IMR-90 (cell line): Measurements from ENCODE around the gene NDRG4. TPM values are rescaled to one million over a fixed set of nuclear protein-coding genes. Genes with fewer than 3 reads are reported as not detected.

Experiments used
- ATAC-seq: fragments of 200-7000 bp; cut with Tn5 transposase; 2 replicates; pipeline ENCODE4 v1.9.1; 2020; ENCODE audit warnings: low read depth, mild to moderate bottlenecking, moderate library complexity
- BruUV-seq: library from RNA; stranded (reverse); fragments of 400-500 nt; replicated peaks from 2 replicates; lab custom pipeline; 2021; lab: Mats Ljungman, UMichigan
- CTCF ChIA-PET: fragments of 300-600 bp; formaldehyde crosslinking; extraction: SDS; loops from one replicate; lab custom pipeline; 2021; ENCODE audit warnings: antibody characterized with exemption; lab: Yijun Ruan, JAX
- POLR2A ChIA-PET: fragments of 300-600 bp; sonication (Branson Sonifier 250); formaldehyde crosslinking; loops from one replicate; lab custom pipeline; 2022; ENCODE audit warnings: antibody characterized with exemption; ENCODE audit not compliant: unreplicated experiment; lab: Charles Lee
- DNase-seq: peaks from one replicate; pipeline ENCODE4 v3.0.0; 2013
- H2AFZ ChIP-seq: replicated peaks from 2 replicates; pipeline ENCODE3; 2013; ENCODE audit warnings: low read length, mild to moderate bottlenecking; ENCODE audit not compliant: poor library complexity
- H2AK5ac ChIP-seq: 2 replicates; pipeline ENCODE4 v1.6.1; 2013; ENCODE audit warnings: low read depth, low read length, inconsistent platforms
- H2AK9ac ChIP-seq: replicated peaks from 2 replicates; pipeline ENCODE3; 2013; ENCODE audit warnings: mild to moderate bottlenecking, low read depth, low read length, moderate library complexity; ENCODE audit not compliant: poor library complexity
- H2BK120ac ChIP-seq: 2 replicates; pipeline ENCODE4 v1.6.1; 2013; ENCODE audit warnings: low read depth, low read length, inconsistent platforms
- H2BK15ac ChIP-seq: 3 replicates; pipeline ENCODE4 v1.6.1; 2013; ENCODE audit warnings: low read depth, low read length, inconsistent platforms
- H2BK20ac ChIP-seq: 2 replicates; pipeline ENCODE4 v1.6.1; 2013; ENCODE audit warnings: low read depth, mild to moderate bottlenecking, inconsistent platforms, low read length, moderate library complexity
- H2BK5ac ChIP-seq: 2 replicates; pipeline ENCODE4 v1.6.1; 2013; ENCODE audit warnings: mild to moderate bottlenecking, low read depth, low read length, inconsistent platforms; ENCODE audit not compliant: poor library complexity, severe bottlenecking
- H3K14ac ChIP-seq: replicated peaks from 2 replicates; pipeline ENCODE4 v1.6.1; 2013; ENCODE audit warnings: low read depth, low read length, inconsistent platforms
- H3K18ac ChIP-seq: 2 replicates; pipeline ENCODE4 v1.6.1; 2013; ENCODE audit warnings: low read depth, low read length, control low read depth
- H3K23ac ChIP-seq: 2 replicates; pipeline ENCODE4 v1.6.1; 2013; ENCODE audit warnings: low read depth, low read length, inconsistent platforms
- H3K27ac ChIP-seq: 2 replicates; pipeline ENCODE4 v1.5.1; 2013; ENCODE audit warnings: mild to moderate bottlenecking, control low read depth, low read length; ENCODE audit not compliant: insufficient read depth
- H3K27me3 ChIP-seq: 2 replicates; pipeline ENCODE4 v1.6.1; 2013; ENCODE audit warnings: low read length; ENCODE audit not compliant: control insufficient read depth, insufficient read depth
- H3K36me3 ChIP-seq: 2 replicates; pipeline ENCODE4 v1.6.1; 2013; ENCODE audit warnings: low read length, mixed read lengths; ENCODE audit not compliant: control insufficient read depth, insufficient read depth
- H3K4ac ChIP-seq: 2 replicates; pipeline ENCODE4 v1.6.1; 2013; ENCODE audit warnings: low read depth, low read length, inconsistent platforms
- H3K4me1 ChIP-seq: 2 replicates; pipeline ENCODE4 v1.6.1; 2013; ENCODE audit warnings: low read length, mixed read lengths; ENCODE audit not compliant: control insufficient read depth, insufficient read depth
- H3K4me2 ChIP-seq: 2 replicates; pipeline ENCODE4 v1.6.1; 2013; ENCODE audit warnings: low read depth, mild to moderate bottlenecking, control low read depth, low read length, moderate library complexity
- H3K4me3 ChIP-seq: 2 replicates; pipeline ENCODE4 v1.5.1; 2013; ENCODE audit warnings: low read depth, mild to moderate bottlenecking, control low read depth, low read length, moderate library complexity; ENCODE audit not compliant: insufficient read depth
- H3K56ac ChIP-seq: 2 replicates; pipeline ENCODE4 v1.6.1; 2013; ENCODE audit warnings: low read length, inconsistent platforms; ENCODE audit not compliant: insufficient read depth; ENCODE audit errors: extremely low read depth
- H3K79me1 ChIP-seq, 2 experiments: 2 replicates each; pipeline ENCODE4 v1.6.1; 2013; ENCODE audit warnings: low read length in 2 of 2, inconsistent platforms in 1 of 2, low read depth in 1 of 2
- H3K9ac ChIP-seq: 2 replicates; pipeline ENCODE4 v1.6.1; 2013; ENCODE audit warnings: low read depth, low read length, control low read depth
- H3K9me1 ChIP-seq: 2 replicates; pipeline ENCODE4 v1.6.1; 2013; ENCODE audit warnings: low read length, inconsistent platforms; ENCODE audit not compliant: insufficient read depth
- H3K9me3 ChIP-seq: 2 replicates; pipeline ENCODE4 v1.6.1; 2013; ENCODE audit warnings: low read length; ENCODE audit not compliant: control insufficient read depth, insufficient read depth
- H4K20me1 ChIP-seq: 2 replicates; pipeline ENCODE4 v1.6.1; 2013; ENCODE audit warnings: low read length, inconsistent platforms; ENCODE audit not compliant: insufficient read depth
- H4K5ac ChIP-seq: 2 replicates; pipeline ENCODE4 v1.6.1; 2013; ENCODE audit warnings: mild to moderate bottlenecking, low read depth, low read length, control low read depth
- H4K8ac ChIP-seq, 2 experiments: 2 replicates each; pipeline ENCODE4 v1.6.1; 2013; ENCODE audit warnings: low read depth in 2 of 2, low read length in 2 of 2, control low read depth in 1 of 2, inconsistent platforms in 1 of 2
- H4K91ac ChIP-seq: 2 replicates; pipeline ENCODE4 v1.6.1; 2013; ENCODE audit warnings: low read depth, low read length, inconsistent platforms; ENCODE audit not compliant: insufficient read depth
- BHLHE40 ChIP-seq: fragments of 150-350 bp; IDR thresholded peaks from 2 replicates; pipeline ENCODE4 v1.6.1; 2016; ENCODE audit warnings: mild to moderate bottlenecking, low read depth, low read length
- CEBPB ChIP-seq: IDR thresholded peaks from 2 replicates; pipeline ENCODE4 v1.6.1; 2012; ENCODE audit warnings: low read depth, low read length, improper control_type of control experiment
- CHD1 ChIP-seq: IDR thresholded peaks from 2 replicates; pipeline ENCODE4 v1.6.1; 2012; ENCODE audit warnings: low read depth, low read length, improper control_type of control experiment
- FOS ChIP-seq: fragments of 150-350 bp; IDR thresholded peaks from 2 replicates; pipeline ENCODE4 v1.6.1; 2016; ENCODE audit warnings: low read depth, low read length
- MAFK ChIP-seq: IDR thresholded peaks from 2 replicates; pipeline ENCODE4 v1.6.1; 2012; ENCODE audit warnings: low read depth, low read length, improper control_type of control experiment
- MAZ ChIP-seq: IDR thresholded peaks from 2 replicates; pipeline ENCODE4 v1.6.1; 2012; ENCODE audit warnings: low read depth, mild to moderate bottlenecking, low read length, improper control_type of control experiment, moderate library complexity, borderline replicate concordance
- MXI1 ChIP-seq: IDR thresholded peaks from 2 replicates; pipeline ENCODE4 v1.6.1; 2012; ENCODE audit warnings: low read depth, mild to moderate bottlenecking, low read length, moderate library complexity, borderline replicate concordance
- NFE2L2 ChIP-seq: fragments of 150-350 bp; IDR thresholded peaks from 2 replicates; pipeline ENCODE4 v1.6.1; 2016; ENCODE audit warnings: low read depth, mild to moderate bottlenecking, low read length
- RAD21 ChIP-seq: IDR thresholded peaks from 2 replicates; pipeline ENCODE4 v1.6.1; 2012; ENCODE audit warnings: low read length, improper control_type of control experiment
- RCOR1 ChIP-seq: IDR thresholded peaks from 2 replicates; pipeline ENCODE4 v1.6.1; 2012; ENCODE audit warnings: mild to moderate bottlenecking, low read length, improper control_type of control experiment; ENCODE audit not compliant: insufficient replicate concordance
- RFX5 ChIP-seq: IDR thresholded peaks from 2 replicates; pipeline ENCODE4 v1.8.0; 2012; ENCODE audit warnings: low read depth, mild to moderate bottlenecking, low read length, moderate library complexity
- SMC3 ChIP-seq: fragments of 150-350 bp; IDR thresholded peaks from 2 replicates; pipeline ENCODE4 v1.6.1; 2016; ENCODE audit warnings: low read depth, mild to moderate bottlenecking, antibody characterized with exemption, low read length, moderate library complexity
- USF2 ChIP-seq: fragments of 150-350 bp; IDR thresholded peaks from 2 replicates; pipeline ENCODE4 v1.6.1; 2017; ENCODE audit warnings: mild to moderate bottlenecking, antibody characterized with exemption, low read length, low read depth
- WGBS, 2 experiments: methylation state at CpG; one replicate each; pipeline versions ENCODE4 v1.1.5 to v1.1.7; 2013; ENCODE audit warnings: missing lambda C conversion rate in 2 of 2; ENCODE audit not compliant: insufficient read length in 1 of 2; ENCODE audit errors: extremely low coverage in 2 of 2; 5-methylcytosine and 5-hydroxymethylcytosine counted together
- dilution Hi-C: fragments of 300-500 bp; cut with HindIII; formaldehyde crosslinking; loops from one replicate; pipeline ENCODE4 v1.14.3; 2018; ENCODE audit warnings: low sequenced_read_pairs; ENCODE audit not compliant: unreplicated experiment
- in situ Hi-C: fragments of 300-500 bp; cut with MboI; formaldehyde crosslinking; loops from 3 replicates; pipeline ENCODE4 v1.14.3; 2019; ENCODE audit warnings: low sequenced_read_pairs, inconsistent platforms, mixed read lengths
- intact Hi-C: fragments of 100-400 bp; cut with micrococcal nuclease; formaldehyde crosslinking; loops from 2 replicates; pipeline ENCODE4 v1.10.0; 2022
- polyA plus RNA-seq, 3 experiments: library from polyadenylated mRNA; depleted of rRNA; stranded (reverse); fragments of >200 nt; gene quantifications; 2 replicates each; pipeline ENCODE4 v1.2.3, GENCODE V29; 2012; ENCODE audit warnings: low replicate concordance in 1 of 3
- total RNA-seq: library from RNA; depleted of rRNA; stranded (reverse); fragments of >200 nt; gene quantifications from 2 replicates; pipeline ENCODE4 v1.2.3, GENCODE V29; 2012
- TF ChIP-seq, protein P1 (sequence below): fragments of 150-350 bp; IDR thresholded peaks from 2 replicates; pipeline ENCODE4 v1.6.1; 2016; ENCODE audit warnings: low read depth, mild to moderate bottlenecking, low read length, moderate library complexity, borderline replicate concordance
- TF ChIP-seq, protein P2 (sequence below): conservative IDR thresholded peaks from 2 replicates; pipeline ENCODE4 v1.5.1; 2012; ENCODE audit warnings: mild to moderate bottlenecking, low read depth, low read length, improper control_type of control experiment

Gene NDRG4
- total and polyA plus RNA-seq, 2 of the 4 experiments (the other 2 are of a cell fraction) = 10.9 to 23.5 TPM

DNA sequence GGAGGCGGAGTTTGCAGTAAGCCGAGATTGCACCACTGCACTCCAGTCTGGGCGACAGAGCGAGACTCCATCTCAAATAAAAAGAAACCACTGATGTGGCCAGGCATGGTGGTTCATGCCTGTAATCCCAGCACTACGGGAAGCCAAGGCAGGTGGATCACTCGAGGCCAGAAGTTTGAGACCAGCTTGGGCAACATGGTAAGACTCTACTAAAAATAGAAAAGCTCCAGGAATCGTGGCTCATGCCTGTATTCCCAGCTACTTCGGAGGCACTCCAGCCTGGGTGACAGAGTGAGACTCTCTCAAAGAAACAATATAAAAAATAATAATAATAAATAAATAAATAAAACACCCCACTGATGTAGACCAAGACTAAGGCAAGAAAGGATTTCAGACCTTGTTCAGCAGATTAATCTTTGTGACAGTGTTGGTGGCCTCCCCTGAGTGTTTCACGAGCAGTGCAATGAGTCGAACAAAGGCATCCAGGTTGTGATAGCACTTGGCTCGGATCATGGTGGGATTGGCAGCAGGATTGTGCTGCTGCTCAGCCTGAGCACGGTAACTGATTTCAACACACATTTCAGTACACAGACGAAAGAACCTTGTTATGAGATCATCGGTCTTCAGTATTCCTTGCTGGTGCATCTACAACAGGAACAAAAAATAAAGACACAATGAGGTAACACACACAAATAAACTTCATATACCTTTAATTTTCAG, 34.0 kb downstream of the NDRG4 start:
- Histone ChIP-seq H3K23ac (no peak overlapping the region), H3K4ac (no peak overlapping the region), H3K27me3 (no peaks in the 10 kb centered on the region), H2AK9ac (no peak overlapping the region), H2BK20ac (no peak overlapping the region), H3K9me3 (no peaks in the 10 kb centered on the region), H3K56ac (no peak overlapping the region), H3K79me1 (peaks cover 9 to 20% of the 10 kb centered on the region in 2 experiments; a peak in 3 of 4 replicates), H3K4me1 (no peaks in the 10 kb centered on the region), H3K9ac (no peak overlapping the region), H3K18ac (no peak overlapping the region), H2BK5ac (no peak overlapping the region), H4K20me1 (no peaks in the 10 kb centered on the region; the same call in 1 of the 2 replicates), H3K14ac (no peak overlapping the region), H4K8ac (no peak overlapping the region), H2AK5ac (no peak overlapping the region), H3K27ac (no peak overlapping the region), H2BK120ac (no peak overlapping the region), H4K5ac (no peak overlapping the region), H4K91ac (no peak overlapping the region), H3K36me3 (peaks cover 63% of the 10 kb centered on the region), H3K9me1 (no peaks in the 10 kb centered on the region), H3K4me2 (no peak overlapping the region), H2BK15ac (no peak overlapping the region), H2AFZ (no peak overlapping the region), H3K4me3 (no peak overlapping the region)
- dilution Hi-C loops = no loop called here
- ATAC-seq (no peak), DNase-seq (no peak)
- in situ Hi-C loops = loop anchor here (5.0 kb wide), 1 partner anchor 43 kb away; no protein-coding TSS in a partner anchor
- WGBS, 2 experiments = 96% methylated on average over 7 of the region's 14 CpGs; no CpG with 5 or more reads in 1 of the 2 experiments
- intact Hi-C loops = loop anchor here (2.0 kb wide), 1 partner anchor 15 kb away; no protein-coding TSS in a partner anchor
- CTCF ChIA-PET = no interaction called here
- BruUV-seq = no TSS peak
- POLR2A ChIA-PET = no interaction called here
- no peak for TF ChIP-seq RAD21
- TF ChIP-seq CEBPB = no peak
- TF ChIP-seq, protein P1, sequence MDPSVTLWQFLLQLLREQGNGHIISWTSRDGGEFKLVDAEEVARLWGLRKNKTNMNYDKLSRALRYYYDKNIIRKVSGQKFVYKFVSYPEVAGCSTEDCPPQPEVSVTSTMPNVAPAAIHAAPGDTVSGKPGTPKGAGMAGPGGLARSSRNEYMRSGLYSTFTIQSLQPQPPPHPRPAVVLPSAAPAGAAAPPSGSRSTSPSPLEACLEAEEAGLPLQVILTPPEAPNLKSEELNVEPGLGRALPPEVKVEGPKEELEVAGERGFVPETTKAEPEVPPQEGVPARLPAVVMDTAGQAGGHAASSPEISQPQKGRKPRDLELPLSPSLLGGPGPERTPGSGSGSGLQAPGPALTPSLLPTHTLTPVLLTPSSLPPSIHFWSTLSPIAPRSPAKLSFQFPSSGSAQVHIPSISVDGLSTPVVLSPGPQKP = no peak
- TF ChIP-seq SMC3 = no peak
- TF ChIP-seq MAZ = no peak
- no peak for TF ChIP-seq USF2
- TF ChIP-seq MAFK = no peak
- TF ChIP-seq RFX5 = no peak
- TF ChIP-seq CHD1 = no peak
- no peak for TF ChIP-seq MXI1
- no peak for TF ChIP-seq RCOR1
- TF ChIP-seq, protein P2, sequence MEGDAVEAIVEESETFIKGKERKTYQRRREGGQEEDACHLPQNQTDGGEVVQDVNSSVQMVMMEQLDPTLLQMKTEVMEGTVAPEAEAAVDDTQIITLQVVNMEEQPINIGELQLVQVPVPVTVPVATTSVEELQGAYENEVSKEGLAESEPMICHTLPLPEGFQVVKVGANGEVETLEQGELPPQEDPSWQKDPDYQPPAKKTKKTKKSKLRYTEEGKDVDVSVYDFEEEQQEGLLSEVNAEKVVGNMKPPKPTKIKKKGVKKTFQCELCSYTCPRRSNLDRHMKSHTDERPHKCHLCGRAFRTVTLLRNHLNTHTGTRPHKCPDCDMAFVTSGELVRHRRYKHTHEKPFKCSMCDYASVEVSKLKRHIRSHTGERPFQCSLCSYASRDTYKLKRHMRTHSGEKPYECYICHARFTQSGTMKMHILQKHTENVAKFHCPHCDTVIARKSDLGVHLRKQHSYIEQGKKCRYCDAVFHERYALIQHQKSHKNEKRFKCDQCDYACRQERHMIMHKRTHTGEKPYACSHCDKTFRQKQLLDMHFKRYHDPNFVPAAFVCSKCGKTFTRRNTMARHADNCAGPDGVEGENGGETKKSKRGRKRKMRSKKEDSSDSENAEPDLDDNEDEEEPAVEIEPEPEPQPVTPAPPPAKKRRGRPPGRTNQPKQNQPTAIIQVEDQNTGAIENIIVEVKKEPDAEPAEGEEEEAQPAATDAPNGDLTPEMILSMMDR = no peak
- TF ChIP-seq BHLHE40 = no peak
- no peak for TF ChIP-seq NFE2L2
- no peak for TF ChIP-seq FOS
